DMS79 treated with DMSO at 0.1 percent for 48 hours (cell line): ENCODE results near the gene LLPH.
A peak's percentile ranks its signal among the peaks of the same experiment; 100 is the strongest.

ENCODE experiments used
- DNase-seq: peaks from one replicate; lab custom pipeline; 2025; lab: John Stamatoyannopoulos, UW

LLPH gene

DNA sequence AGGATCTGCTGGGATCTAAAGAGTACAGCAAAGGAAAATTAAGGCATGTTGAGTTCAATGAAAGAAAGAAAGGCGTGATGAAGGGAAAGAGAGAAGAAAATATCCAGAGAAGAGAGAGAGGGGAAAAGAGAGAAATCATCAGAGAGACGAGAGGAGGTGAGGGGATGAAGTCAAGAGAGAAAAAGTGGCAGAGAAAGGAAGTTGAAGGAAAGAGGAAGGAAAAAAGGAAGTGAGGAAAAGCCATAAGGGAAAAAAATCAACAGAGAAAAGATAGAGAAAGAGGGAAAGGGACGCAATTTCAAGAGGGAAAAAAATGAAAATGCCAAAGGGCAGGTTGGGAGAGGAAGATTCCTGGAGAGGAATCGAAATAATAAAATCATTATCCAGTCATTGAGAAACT lies 40.4 kb downstream of the LLPH start:
- no peak for DNase-seq

DNA sequence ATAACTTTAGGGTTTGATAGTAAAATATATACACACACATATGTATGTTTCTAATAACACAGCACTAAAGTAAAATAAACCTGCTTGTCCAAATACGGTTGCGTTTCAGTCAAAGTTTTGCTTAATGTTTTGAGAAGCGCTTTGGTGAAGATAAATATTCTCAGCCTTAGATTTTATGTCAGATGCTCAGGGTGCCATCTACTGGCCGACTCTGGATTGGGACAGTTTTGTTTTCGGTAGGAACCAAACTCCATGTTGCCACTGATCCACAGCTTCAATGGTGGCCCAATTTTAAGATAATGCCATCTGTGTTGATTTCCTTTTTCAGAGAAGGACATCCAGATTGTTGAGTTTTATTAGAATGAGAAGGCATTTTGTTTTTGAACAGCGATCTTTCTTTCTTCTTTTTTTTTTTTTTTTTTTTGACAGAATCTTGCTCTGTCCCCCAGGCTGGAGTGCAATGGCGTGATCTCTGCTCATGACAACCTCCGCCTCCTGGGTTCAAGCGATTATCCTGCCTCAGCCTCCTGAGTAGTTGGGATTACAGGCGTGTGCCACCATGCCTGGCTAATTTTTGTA lies 43.1 kb downstream of the LLPH start:
- DNase-seq, result peak; percentile 3

DNA sequence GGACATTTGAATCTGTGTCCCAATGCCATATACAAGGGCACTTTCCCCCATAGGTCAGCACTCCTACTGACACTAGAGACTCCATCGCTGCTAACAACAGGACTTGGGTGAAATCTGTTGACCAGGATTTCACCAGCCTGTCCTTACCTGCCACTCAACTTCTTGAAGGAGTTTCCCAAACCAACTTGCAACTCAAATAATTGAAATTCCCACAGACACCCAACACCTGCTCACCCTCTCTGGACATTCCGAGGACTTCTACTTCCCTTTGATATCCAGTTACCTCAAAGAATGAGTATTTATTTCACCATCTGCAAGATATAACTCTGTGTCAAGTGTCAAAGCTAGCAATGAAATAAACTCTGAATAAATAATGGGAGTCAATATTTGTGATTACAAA lies 44.6 kb downstream of the LLPH start:
- DNase-seq, result no peak

DNA sequence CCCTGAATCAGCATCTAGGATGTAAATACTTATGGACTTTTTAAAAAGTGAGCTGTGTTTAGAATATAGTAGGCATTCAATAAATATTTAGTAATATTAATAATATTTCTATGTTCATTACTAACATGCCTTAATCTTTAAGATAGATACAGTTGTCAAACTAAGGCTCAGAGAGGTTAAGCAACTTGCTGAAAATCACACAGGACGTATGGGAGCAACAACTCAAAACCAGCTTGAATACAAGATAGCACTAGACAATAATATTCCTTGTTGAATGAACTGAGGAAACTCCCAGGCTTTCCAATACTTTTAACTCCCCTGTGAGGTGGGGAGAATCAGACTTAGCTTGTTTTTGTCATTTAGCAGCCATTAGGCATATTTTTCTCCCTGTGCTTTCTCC lies 45.3 kb downstream of the LLPH start:
- DNase-seq, result no peak

DNA sequence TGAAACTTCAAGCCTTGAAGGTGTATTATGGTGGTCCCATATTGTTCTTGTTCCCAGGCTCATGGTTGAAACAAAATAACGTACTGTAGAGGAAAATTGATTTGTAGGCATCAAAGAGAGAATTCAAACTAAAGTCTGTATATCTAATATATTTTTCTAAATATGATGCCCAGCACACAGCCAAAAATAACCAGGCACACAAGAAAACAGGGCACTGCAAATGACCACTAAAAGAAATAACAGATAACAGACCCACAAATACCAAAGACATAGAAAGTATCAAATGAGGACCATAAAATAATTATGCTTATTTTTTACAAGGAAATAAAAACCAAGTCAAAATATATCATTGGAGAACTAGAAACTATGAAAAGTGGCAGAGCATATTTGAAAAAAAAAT lies 46.8 kb downstream of the LLPH start:
- no peak for DNase-seq

DNA sequence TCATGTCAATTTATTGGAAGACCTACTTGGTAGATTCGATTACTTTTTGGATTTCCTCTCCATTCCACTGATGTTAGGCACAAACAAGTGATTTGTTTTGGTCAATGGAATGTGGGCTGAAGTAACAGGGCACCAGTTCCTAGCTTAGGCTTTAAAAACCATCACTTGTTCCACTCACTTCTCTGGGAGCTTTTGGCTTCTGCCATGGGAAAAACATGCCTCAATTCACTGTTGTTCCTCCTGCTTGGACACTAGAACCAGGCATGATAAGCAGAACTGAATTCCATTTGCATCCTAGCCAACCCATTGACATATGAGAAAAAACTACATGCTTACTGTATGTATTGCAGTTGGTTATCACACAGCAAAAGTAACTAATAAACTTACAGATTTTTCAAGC lies 47.8 kb downstream of the LLPH start:
- no peak for DNase-seq

DNA sequence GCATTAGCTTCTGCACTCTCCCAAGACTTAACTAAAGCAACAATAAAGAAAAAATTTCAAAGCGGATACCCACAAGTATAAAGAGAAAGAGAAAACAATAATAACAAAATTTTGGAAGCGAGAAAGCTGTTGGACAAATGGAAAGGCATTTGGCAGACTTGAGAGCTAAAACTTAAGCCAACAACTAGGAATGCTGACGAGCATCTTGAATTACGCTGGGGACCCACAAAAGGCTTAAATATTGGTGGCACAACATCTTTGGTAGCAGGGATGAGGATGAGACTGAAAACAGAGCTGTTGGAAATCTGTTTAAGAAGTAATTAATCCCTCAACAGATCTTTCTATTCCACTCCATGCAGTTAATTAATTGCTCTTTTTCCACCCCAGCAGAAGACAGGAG lies 49.8 kb downstream of the LLPH start:
- no peak for DNase-seq

DNA sequence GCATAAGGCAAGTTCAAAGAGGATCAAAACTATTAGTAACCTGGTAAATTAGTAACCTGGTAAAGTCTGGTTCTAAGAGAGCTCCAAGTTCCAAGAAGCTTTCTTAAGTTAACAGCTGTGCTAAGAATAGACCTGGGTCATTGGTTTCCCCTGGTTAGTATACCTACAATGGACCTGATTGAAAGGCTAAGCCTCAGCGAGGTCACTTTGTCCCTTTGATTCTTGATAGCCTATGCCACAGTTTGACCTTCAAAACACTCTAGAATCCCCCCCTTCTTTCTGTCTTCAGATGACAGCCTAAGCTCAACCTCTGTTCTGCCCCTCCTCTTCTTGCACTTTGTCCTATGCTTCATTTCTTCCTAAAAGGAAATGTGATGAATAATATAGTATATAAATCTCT lies 53.0 kb downstream of the LLPH start:
- no peak for DNase-seq

DNA sequence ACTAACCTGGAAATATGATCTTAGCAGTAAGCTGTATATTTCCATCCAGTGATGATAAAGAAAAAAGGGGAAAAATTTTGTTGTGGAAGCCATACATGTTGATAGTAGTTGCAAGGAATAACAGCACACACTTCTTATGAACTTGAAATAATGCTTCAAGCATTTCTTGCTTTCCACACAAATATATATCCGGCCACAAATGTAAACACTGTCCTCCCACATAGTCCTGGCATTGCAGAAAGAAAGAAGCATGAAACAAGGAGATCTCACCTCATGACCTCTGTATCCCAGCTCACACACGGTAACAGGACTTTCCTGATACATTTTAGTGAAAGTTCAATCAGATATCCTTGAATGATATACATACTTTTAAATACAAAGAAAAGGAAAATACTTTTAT lies 56.0 kb downstream of the LLPH start:
- no peak for DNase-seq

DNA sequence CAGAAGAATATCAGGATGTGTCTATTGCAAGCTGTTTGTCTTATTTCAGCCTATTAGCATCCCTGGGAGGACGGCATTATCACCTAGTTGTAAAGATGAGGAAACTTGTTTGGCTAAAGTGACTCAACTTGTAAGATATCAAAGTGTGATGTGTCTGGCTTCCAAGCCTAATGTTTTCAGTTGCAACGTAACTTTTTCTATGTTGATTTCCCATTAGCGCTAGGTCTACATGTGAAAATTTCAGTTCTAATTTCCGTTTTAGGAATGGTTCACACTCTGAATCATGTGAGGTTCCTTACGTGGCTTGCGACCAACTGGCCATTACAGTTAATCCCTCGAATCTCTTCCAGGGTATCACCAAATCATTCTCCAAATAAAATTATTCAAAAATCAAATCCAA lies 58.0 kb downstream of the LLPH start:
- DNase-seq, result no peak

DNA sequence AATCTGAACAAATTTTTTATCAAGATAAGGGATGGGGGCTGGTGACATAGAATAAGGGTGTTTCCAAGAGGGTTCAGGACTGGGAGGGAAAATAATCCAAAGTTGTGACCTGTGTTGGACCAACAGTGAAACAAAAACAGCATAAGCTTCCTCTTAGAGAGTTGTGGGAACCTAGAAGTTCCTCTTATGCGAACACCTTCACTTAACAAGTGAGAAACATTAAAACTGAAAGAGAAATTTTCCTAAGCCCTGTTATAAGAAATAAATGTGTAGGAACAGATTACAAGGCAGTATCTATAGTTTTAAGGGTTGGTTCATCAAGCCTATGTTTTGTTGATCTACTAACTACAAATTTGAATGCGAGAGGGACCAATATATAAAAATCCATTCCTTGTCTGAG lies 58.4 kb downstream of the LLPH start:
- DNase-seq, result no peak

DNA sequence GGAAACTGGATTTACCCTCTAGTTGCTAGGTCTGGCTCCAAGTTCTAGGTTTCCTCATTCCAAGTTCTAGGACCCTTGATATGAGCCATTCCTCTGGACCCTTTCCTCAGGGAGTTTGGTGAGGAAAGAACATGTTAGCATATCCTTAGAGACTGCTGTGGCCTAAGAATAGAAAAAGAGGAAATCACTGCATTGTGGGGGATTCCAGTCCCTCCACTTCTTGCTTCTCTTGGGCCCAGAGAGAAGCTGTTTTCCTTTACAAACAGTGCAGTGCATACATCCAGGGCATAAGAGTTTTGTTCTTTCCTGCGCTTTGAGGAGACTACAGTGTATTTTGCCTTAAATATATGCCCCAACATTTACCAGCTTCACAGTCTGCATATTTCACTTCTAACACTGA lies 59.0 kb downstream of the LLPH start:
- DNase-seq, result no peak

DNA sequence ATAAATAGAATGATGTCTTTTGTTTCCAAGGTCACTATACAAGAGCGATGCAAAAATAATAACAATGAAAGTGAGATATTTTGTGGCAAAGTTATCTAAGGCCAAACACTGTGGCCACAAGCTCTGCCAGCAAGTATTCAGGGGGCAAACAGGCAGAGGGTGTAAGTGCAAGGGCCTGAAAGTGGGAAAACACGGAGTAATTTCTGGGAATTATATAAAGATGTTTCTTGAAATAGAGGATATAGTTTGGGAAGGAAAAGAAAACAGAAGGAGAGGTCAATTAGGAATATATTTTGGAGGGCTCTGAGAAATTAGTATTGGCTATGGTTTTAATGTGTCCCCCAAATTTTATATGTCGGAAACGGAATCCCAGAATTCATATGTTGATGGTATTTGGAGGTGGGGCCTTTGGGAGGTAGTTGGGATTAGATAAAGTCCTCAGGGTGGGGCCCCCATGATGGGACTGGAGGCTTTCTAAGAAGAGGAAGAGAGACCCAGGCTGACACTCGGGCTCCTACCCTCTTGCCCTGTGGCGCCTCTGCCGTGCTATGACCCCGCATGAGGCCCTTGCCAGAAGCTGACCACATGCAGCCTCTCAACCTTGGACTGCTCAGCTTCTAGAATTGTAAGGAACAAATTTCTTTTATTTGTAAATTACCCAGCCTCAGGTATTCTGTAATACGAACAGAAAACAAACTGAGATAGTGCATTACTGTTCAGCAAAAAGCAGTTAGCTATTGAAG lies 60.0 kb downstream of the LLPH start:
- DNase-seq, result no peak

DNA sequence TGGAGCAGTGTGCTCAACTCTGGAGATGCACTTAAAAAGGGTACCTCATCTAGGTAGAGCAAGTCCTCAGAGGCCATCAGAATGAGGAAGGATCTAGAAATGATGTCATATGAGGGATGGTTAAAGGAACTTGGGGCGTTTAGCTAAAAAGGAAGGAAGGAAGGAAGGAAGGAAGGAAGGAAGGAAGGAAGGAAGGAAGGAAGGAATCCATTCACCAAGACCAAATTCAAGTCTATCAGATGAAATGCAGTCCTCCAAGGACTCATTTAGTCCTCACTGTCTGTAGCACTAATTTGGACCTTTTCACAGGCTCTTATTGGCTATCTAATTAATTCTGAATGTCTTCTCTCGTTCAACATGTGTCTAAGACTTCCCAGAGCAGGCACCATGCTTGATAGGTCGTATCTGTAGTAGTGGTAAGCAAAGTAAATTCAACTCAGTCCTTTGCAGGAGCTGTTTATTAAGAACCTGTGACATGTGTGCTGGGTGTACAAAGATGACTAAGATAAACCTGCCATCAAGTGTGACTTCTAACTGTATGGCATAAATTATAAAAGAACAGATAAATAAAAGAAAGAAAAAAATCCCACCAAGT lies 63.5 kb downstream of the LLPH start:
- no peak for DNase-seq
